HL-60 (cell line): Measurements from ENCODE around the gene EFCAB6.

ENCODE experiments used
- DNase-seq, 2 experiments: peaks; one replicate each; pipeline ENCODE4 v3.0.0-alpha.2; 2010 to 2020; ENCODE audit warnings: low read depth in 1 of 2, low spot score in 1 of 2
- H3K27ac ChIP-seq: fragments of 250-450 bp; sonication (Bioruptor Pico); replicated peaks from 2 replicates; pipeline ENCODE4 v1.5.1; 2020; ENCODE audit warnings: mild to moderate bottlenecking, moderate library complexity
- H3K27me3 ChIP-seq: fragments of 250-450 bp; sonication (Bioruptor Pico); 2 replicates; pipeline ENCODE4 v1.5.1; 2021; ENCODE audit warnings: mild to moderate bottlenecking, moderate library complexity; ENCODE audit not compliant: insufficient read depth, poor library complexity, severe bottlenecking
- H3K4me3 ChIP-seq: replicated peaks from 2 replicates; pipeline ENCODE4 v1.5.1; 2011; ENCODE audit warnings: mild to moderate bottlenecking, control low read depth, low read length; ENCODE audit not compliant: insufficient read depth
- GABPA ChIP-seq: IDR thresholded peaks from 2 replicates; pipeline ENCODE4 v1.6.1; 2012; ENCODE audit warnings: low read depth
- POLR2AphosphoS5 ChIP-seq: IDR thresholded peaks from 2 replicates; pipeline ENCODE4 v1.6.1; 2012; ENCODE audit warnings: low read depth
- SPI1 ChIP-seq: IDR thresholded peaks from 2 replicates; pipeline ENCODE4 v1.6.1; 2012; ENCODE audit warnings: low read depth, mild to moderate bottlenecking, borderline replicate concordance
- TF ChIP-seq, protein P1 (sequence below): IDR thresholded peaks from one replicate; pipeline ENCODE4 v1.5.1; 2011; ENCODE audit warnings: low read length, control low read depth, inconsistent platforms; ENCODE audit not compliant: insufficient read depth
- TF ChIP-seq, protein P2 (sequence below): IDR thresholded peaks from 2 replicates; pipeline ENCODE4 v1.6.1; 2012; ENCODE audit warnings: low read depth; ENCODE audit not compliant: insufficient replicate concordance

The EFCAB6 gene

DNA sequence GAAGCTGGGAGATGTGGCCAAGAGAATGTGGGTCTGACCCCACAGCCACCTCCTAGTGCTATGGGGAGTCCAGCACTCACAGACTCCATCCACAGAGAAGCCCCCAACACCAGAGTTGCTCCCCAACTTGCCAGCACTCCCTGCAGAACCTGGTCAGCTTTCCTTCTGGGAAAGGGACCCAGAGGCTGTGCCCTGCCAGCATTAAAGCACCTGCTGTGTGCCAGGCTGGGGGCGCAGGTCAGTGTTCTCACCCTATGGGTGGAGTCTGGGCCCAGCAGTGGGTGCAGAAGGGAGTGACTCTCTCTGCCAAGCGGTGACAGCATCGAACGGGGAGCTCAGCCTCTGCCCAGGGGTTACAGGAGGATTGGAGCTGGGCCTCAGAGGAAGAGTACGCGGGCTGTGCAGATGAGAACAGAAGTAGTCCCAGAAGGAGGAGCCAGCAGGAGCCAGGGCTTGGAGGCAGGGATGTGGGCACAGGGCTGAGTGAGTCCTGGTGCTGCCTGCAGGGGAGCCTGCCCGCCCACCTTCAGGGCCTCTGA is 285.9 kb downstream of the EFCAB6 start:
- no peaks in the 10 kb centered on the region for H3K27me3 ChIP-seq
- DNase-seq, result no peak

DNA sequence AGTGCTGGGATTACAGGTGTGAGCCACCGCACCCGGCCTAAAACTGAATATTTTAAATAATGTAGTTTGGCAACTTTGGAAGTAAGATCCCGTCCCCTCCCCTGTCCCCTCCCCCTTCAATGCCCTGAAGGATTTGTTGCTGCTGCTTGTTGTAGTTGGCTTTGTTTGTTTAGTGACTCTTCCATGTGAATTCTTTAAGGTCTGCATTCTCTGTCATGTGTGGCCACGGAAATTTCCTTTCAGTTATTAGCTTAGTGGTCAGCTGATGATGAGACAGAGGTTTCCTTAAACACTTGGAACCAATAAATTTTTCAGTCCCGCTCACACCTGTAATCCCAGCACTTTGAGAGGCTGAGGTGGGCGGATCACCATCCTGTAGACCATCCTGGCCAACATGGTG is 290.4 kb downstream of the EFCAB6 start:
- Histone ChIP-seq H3K4me3 (no peak overlapping the region), H3K27ac (no peak overlapping the region), H3K27me3 (no peaks in the 10 kb centered on the region)
- TF ChIP-seq, protein P1, sequence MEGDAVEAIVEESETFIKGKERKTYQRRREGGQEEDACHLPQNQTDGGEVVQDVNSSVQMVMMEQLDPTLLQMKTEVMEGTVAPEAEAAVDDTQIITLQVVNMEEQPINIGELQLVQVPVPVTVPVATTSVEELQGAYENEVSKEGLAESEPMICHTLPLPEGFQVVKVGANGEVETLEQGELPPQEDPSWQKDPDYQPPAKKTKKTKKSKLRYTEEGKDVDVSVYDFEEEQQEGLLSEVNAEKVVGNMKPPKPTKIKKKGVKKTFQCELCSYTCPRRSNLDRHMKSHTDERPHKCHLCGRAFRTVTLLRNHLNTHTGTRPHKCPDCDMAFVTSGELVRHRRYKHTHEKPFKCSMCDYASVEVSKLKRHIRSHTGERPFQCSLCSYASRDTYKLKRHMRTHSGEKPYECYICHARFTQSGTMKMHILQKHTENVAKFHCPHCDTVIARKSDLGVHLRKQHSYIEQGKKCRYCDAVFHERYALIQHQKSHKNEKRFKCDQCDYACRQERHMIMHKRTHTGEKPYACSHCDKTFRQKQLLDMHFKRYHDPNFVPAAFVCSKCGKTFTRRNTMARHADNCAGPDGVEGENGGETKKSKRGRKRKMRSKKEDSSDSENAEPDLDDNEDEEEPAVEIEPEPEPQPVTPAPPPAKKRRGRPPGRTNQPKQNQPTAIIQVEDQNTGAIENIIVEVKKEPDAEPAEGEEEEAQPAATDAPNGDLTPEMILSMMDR, result no peak
- TF ChIP-seq POLR2AphosphoS5 (no peak), SPI1 (no peak), GABPA (no peak)
- TF ChIP-seq, protein P2, sequence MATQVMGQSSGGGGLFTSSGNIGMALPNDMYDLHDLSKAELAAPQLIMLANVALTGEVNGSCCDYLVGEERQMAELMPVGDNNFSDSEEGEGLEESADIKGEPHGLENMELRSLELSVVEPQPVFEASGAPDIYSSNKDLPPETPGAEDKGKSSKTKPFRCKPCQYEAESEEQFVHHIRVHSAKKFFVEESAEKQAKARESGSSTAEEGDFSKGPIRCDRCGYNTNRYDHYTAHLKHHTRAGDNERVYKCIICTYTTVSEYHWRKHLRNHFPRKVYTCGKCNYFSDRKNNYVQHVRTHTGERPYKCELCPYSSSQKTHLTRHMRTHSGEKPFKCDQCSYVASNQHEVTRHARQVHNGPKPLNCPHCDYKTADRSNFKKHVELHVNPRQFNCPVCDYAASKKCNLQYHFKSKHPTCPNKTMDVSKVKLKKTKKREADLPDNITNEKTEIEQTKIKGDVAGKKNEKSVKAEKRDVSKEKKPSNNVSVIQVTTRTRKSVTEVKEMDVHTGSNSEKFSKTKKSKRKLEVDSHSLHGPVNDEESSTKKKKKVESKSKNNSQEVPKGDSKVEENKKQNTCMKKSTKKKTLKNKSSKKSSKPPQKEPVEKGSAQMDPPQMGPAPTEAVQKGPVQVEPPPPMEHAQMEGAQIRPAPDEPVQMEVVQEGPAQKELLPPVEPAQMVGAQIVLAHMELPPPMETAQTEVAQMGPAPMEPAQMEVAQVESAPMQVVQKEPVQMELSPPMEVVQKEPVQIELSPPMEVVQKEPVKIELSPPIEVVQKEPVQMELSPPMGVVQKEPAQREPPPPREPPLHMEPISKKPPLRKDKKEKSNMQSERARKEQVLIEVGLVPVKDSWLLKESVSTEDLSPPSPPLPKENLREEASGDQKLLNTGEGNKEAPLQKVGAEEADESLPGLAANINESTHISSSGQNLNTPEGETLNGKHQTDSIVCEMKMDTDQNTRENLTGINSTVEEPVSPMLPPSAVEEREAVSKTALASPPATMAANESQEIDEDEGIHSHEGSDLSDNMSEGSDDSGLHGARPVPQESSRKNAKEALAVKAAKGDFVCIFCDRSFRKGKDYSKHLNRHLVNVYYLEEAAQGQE, result no peak
- no peak for DNase-seq

More for the DNA sequence above, 285.9 kb downstream of the EFCAB6 start:
- TF ChIP-seq GABPA, result no peak
- TF ChIP-seq POLR2AphosphoS5, result no peak
- TF ChIP-seq, protein P1, result no peak
- TF ChIP-seq, protein P2, result no peak
- TF ChIP-seq SPI1, result no peak
- H3K4me3 ChIP-seq, result no peak overlapping the region
- no peak overlapping the region for H3K27ac ChIP-seq

DNA sequence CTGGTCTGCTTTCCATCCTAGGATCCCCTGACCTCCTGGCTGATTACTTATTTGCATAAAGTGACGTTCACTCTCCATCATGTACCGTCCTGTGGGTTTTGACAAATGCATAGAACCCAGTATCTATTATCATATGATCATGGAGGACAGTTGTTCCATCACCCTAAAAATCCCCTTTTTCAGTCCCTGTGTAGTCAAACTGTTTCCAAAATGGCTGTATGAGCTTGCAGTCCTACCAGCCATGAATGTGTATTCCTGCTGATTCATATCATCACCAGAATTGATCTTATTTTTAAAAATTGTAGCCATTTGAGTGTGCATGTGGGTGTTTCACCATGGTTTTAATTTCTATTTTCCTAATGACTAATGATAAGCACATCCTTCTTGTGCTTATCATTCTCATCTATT is 291.5 kb downstream of the EFCAB6 start:
- TF ChIP-seq POLR2AphosphoS5, result no peak
- TF ChIP-seq, protein P2, result no peak
- TF ChIP-seq, protein P1, result no peak
- TF ChIP-seq GABPA, result no peak
- TF ChIP-seq SPI1, result no peak
- Histone ChIP-seq H3K27ac (no peak overlapping the region), H3K4me3 (no peak overlapping the region), H3K27me3 (no peaks in the 10 kb centered on the region)
- DNase-seq, result no peak
